Measurements from ENCODE around the gene PARD3.

DNA sequence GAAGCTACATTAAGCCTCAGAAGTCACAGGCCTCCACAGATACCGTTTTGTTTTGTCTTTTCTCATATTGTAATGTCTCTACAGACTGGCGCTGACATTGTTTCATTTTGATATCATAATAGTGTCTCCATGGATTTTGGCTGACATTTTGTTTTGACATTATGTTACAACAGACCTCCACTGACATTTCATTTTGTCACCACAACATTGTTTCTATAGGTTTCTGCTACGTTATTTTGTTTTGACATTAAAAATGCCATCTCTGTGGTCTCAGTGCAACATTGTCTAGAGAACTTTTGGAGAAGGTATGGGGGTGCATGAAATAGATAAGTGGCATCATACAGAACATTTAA, 666.8 kb downstream of the PARD3 start:
- TF ChIP-seq, protein P1, sequence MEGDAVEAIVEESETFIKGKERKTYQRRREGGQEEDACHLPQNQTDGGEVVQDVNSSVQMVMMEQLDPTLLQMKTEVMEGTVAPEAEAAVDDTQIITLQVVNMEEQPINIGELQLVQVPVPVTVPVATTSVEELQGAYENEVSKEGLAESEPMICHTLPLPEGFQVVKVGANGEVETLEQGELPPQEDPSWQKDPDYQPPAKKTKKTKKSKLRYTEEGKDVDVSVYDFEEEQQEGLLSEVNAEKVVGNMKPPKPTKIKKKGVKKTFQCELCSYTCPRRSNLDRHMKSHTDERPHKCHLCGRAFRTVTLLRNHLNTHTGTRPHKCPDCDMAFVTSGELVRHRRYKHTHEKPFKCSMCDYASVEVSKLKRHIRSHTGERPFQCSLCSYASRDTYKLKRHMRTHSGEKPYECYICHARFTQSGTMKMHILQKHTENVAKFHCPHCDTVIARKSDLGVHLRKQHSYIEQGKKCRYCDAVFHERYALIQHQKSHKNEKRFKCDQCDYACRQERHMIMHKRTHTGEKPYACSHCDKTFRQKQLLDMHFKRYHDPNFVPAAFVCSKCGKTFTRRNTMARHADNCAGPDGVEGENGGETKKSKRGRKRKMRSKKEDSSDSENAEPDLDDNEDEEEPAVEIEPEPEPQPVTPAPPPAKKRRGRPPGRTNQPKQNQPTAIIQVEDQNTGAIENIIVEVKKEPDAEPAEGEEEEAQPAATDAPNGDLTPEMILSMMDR (IDR thresholded peaks at IDR 0.05), result no peak
- TF ChIP-seq POLR2A (IDR thresholded peaks at IDR 0.05), result no peak
